Tibial nerve (tissue), 3 donors: ENCODE measurements around the gene OR4E1.

Experiments used
- POLR2A ChIP-seq, 2 donors: fragments of 450-650 bp; IDR thresholded peaks; one replicate each; pipeline ENCODE4 v1.6.1; 2017; ENCODE audit warnings: antibody characterized with exemption in 2 of 2, mild to moderate bottlenecking in 2 of 2, moderate library complexity in 2 of 2
- TF ChIP-seq, protein P1 (sequence below), 5 experiments: fragments of 200-600 bp in 3 of 5; fragments of 450-650 bp in 2 of 5; sonication (generic) in 3 of 5; IDR thresholded peaks; one replicate each; pipeline ENCODE4 v1.5.1; 2016 to 2019; ENCODE audit warnings: antibody characterized with exemption in 5 of 5, mild to moderate bottlenecking in 3 of 5, moderate library complexity in 2 of 5

DNA sequence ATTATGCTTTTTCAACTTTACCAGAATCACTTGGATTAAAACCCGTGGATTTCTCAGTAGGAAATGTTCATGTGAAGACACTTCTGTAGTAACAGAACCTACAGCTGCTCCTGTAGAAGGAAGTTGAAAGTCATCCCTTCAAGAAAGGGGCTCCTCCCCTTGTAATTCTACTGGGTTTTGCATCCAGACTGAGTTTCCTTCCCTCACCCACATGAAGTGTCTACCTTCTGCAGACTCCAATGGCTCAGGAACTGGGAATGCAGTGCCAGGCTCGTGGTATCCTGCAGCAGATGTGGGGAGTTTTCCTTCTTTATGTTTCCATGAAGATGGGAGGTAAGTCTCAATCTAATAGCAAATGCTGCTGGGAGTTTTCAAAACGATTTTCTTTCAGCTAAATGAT, 30.9 kb downstream of the OR4E1 start:
- no peak for TF ChIP-seq POLR2A (IDR thresholded peaks at IDR 0.05)
- TF ChIP-seq, protein P1, sequence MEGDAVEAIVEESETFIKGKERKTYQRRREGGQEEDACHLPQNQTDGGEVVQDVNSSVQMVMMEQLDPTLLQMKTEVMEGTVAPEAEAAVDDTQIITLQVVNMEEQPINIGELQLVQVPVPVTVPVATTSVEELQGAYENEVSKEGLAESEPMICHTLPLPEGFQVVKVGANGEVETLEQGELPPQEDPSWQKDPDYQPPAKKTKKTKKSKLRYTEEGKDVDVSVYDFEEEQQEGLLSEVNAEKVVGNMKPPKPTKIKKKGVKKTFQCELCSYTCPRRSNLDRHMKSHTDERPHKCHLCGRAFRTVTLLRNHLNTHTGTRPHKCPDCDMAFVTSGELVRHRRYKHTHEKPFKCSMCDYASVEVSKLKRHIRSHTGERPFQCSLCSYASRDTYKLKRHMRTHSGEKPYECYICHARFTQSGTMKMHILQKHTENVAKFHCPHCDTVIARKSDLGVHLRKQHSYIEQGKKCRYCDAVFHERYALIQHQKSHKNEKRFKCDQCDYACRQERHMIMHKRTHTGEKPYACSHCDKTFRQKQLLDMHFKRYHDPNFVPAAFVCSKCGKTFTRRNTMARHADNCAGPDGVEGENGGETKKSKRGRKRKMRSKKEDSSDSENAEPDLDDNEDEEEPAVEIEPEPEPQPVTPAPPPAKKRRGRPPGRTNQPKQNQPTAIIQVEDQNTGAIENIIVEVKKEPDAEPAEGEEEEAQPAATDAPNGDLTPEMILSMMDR (IDR thresholded peaks at IDR 0.05) = no peak
